Tibial artery (tissue), 4 donors: ENCODE results near the gene PMEPA1.

ENCODE experiments used
- DNase-seq, 2 donors: peaks; one replicate each; pipeline ENCODE4 v3.0.0-alpha.2; 2019
- H3K27ac ChIP-seq, 2 donors: fragments of 200-600 bp; sonication (generic) in 1 of 2; 1 replicate in 1 of 2; 2 replicates in 1 of 2; pipeline ENCODE4 v1.5.1; 2018 to 2019; ENCODE audit warnings: mild to moderate bottlenecking in 1 of 2
- H3K27me3 ChIP-seq, 2 donors: fragments of 200-600 bp; sonication (generic) in 1 of 2; one replicate each; pipeline versions ENCODE4 v1.5.1 to v1.6.0; 2016 to 2019
- H3K36me3 ChIP-seq, 3 donors: fragments of 200-600 bp; sonication (generic) in 2 of 3; one replicate each; pipeline ENCODE4 v1.5.1; 2016 to 2019; ENCODE audit warnings: mild to moderate bottlenecking in 2 of 3
- H3K4me1 ChIP-seq, 4 donors: fragments of 200-600 bp; sonication (generic) in 2 of 4; 1 replicate in 3 of 4; 2 replicates in 1 of 4; pipeline ENCODE4 v1.5.1; 2016 to 2019
- H3K4me3 ChIP-seq, 2 donors: fragments of 200-600 bp; sonication (generic) in 1 of 2; 1 replicate in 1 of 2; 2 replicates in 1 of 2; pipeline ENCODE4 v1.5.1; 2018 to 2019; ENCODE audit warnings: mild to moderate bottlenecking in 2 of 2
- H3K9me3 ChIP-seq, 3 donors: fragments of 200-600 bp; sonication (generic) in 1 of 3; one replicate each; pipeline ENCODE4 v1.5.1; 2016 to 2019
- CTCF ChIP-seq, 2 experiments: fragments of 200-600 bp in 1 of 2; fragments of 450-650 bp in 1 of 2; IDR thresholded peaks; one replicate each; pipeline ENCODE4 v1.5.1; 2017 to 2019; ENCODE audit warnings: antibody characterized with exemption in 2 of 2, mild to moderate bottlenecking in 1 of 2, moderate library complexity in 1 of 2
- intact Hi-C: fragments of 100-400 bp; cut with DNase I; formaldehyde crosslinking; loops from one replicate; pipeline ENCODE4 v1.15.0; 2023; ENCODE audit warnings: low total_unique reads

PMEPA1 gene

DNA sequence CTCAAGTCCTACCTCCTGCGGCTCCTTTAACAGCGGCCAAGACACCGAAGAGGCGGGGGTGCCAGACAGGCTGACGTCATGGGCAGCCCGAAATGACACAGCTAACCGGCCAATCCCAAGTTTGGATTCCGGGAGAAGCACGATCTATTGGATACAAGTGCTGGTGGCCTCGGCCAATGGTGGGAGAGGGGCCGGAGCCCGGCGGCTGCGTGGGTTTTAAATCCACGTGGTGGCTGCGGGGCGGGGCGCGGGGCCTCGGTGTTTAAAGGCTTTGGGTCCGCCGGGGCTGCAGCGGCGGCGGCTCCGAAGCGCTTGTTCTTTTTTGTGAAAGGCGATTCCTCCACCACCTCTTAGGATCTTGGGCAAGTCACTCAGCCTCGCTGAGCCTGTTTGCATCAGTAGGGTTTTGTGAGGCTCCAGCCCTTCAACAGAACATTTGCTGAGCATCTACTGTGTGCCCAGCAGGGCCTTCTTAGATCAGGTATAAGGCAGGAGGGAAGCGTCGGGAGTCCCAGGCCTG is 8.7 kb upstream of the PMEPA1 start:
- TF ChIP-seq CTCF (IDR thresholded peaks at IDR 0.05): no peak
- intact Hi-C loops: loop anchor here (5.0 kb wide), 1 partner anchor 459 kb away; no protein-coding TSS in a partner anchor
- DNase-seq: peak; percentile 98
- H3K27ac ChIP-seq: peak overlapping the region; percentile 27 to 45
- H3K36me3 ChIP-seq: no peaks in the 10 kb centered on the region
- peaks cover 5 to 55% (median 45%) of the 10 kb centered on the region in 4 donors for H3K4me1 ChIP-seq
- peak overlapping the region; percentile 19 to 45 for H3K4me3 ChIP-seq
- no peaks in the 10 kb centered on the region for H3K9me3 ChIP-seq
- no peaks in the 10 kb centered on the region for H3K27me3 ChIP-seq

GRCh38 chr20:57717797-57718196 is 8.0 kb upstream of the PMEPA1 start:
- Histone ChIP-seq H3K4me1 (peaks cover 5 to 63% (median 52%) of the 10 kb centered on the region in 4 donors), H3K36me3 (no peaks in the 10 kb centered on the region), H3K27ac (peak overlapping the region; percentile 77 to 96), H3K9me3 (no peaks in the 10 kb centered on the region), H3K27me3 (no peaks in the 10 kb centered on the region), H3K4me3 (no peak overlapping the region)
- intact Hi-C loops: loop anchor here (5.0 kb wide), 1 partner anchor 460 kb away; no protein-coding TSS in a partner anchor
- no peak for DNase-seq
- no peak for TF ChIP-seq CTCF (IDR thresholded peaks at IDR 0.05)

DNA sequence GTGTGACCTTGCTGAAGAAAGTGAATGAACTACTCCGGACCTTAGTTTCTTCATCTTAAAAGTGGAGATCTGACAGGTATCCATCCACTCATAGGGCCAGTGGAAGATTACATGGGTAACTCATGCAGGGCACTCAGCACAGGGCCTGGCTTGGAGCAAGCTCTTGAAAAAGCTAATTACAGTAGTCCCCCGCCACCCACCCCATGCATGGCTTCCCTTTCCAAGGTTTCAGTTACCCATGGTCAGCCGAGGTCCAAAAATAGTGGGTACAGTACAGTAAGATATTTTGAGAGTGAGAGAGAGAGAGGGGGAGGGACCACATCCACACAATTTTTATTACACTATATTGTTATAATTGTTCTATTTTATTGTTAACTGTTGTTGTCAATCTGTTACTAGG is 7.1 kb upstream of the PMEPA1 start:
- no peaks in the 10 kb centered on the region for H3K36me3 ChIP-seq
- intact Hi-C loops: loop anchor here (5.0 kb wide), 1 partner anchor 460 kb away; no protein-coding TSS in a partner anchor
- no peak for TF ChIP-seq CTCF (IDR thresholded peaks at IDR 0.05)
- DNase-seq: no peak
- no peak overlapping the region for H3K4me3 ChIP-seq
- no peaks in the 10 kb centered on the region for H3K27me3 ChIP-seq
- peaks cover 8 to 72% (median 61%) of the 10 kb centered on the region in 4 donors for H3K4me1 ChIP-seq
- H3K27ac ChIP-seq: peak overlapping the region; percentile 77 to 96
- H3K9me3 ChIP-seq: no peaks in the 10 kb centered on the region

DNA sequence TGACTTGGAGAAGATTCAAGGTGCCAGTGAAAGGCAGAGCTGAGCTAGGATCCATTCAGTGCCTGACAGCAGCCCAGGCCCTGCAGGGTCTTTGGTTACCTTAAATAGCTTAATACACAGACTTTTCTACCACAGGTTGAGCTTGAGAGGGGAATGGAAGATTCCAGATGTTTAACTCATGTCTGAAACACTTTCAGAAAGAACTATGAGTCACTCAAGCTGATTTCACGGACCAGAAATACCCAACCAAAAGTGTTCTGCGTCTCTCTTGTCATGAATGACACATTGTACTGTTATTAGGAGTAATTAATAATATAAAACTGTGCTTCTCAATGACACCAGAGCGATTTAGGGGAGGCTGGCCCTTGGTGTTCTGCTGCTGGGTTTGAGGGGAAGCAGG is 6.4 kb upstream of the PMEPA1 start:
- no peaks in the 10 kb centered on the region for H3K27me3 ChIP-seq
- no peak overlapping the region for H3K4me3 ChIP-seq
- no peaks in the 10 kb centered on the region for H3K9me3 ChIP-seq
- H3K27ac ChIP-seq: peak overlapping the region; percentile 77 to 96
- DNase-seq: no peak
- H3K4me1 ChIP-seq: peaks cover 8 to 79% (median 68%) of the 10 kb centered on the region in 4 donors
- TF ChIP-seq CTCF (IDR thresholded peaks at IDR 0.05): no peak
- no peaks in the 10 kb centered on the region for H3K36me3 ChIP-seq
- intact Hi-C loops: loop anchor here (5.0 kb wide), 1 partner anchor 461 kb away; no protein-coding TSS in a partner anchor

GRCh38 chr20:57715268-57715904 is 5.6 kb upstream of the PMEPA1 start:
- Histone ChIP-seq H3K36me3 (no peaks in the 10 kb centered on the region), H3K27ac (peak overlapping the region; percentile 96 to 97), H3K27me3 (no peaks in the 10 kb centered on the region), H3K9me3 (no peaks in the 10 kb centered on the region), H3K4me3 (no peak overlapping the region), H3K4me1 (peaks cover 8 to 87% (median 75%) of the 10 kb centered on the region in 4 donors)
- no peak for DNase-seq
- no peak for TF ChIP-seq CTCF (IDR thresholded peaks at IDR 0.05)
- intact Hi-C loops: loop anchor here (5.0 kb wide), 1 partner anchor 462 kb away; no protein-coding TSS in a partner anchor
